ENCODE data around the gene CMTM5.

The CMTM5 gene

GRCh38 chr14:23353433-23353780, 23.4 kb upstream of the CMTM5 start:
- no peak for DNase-seq
- H3K4me3 ChIP-seq (ENCODE audit: low read depth in 1 of 2, low read length in 2 of 2): no peak overlapping the region

GRCh38 chr14:23354990-23355389, 21.9 kb upstream of the CMTM5 start:
- H3K27me3 ChIP-seq (ENCODE audit: insufficient read depth, low read length, poor library complexity): peaks cover 54% of the 10 kb centered on the region
- no peak overlapping the region for H3K27ac ChIP-seq (ENCODE audit: low read length)
- H2AFZ ChIP-seq (ENCODE audit: low read depth, low read length): no peak overlapping the region
- H3K36me3 ChIP-seq (ENCODE audit: insufficient read depth, low read length): no peaks in the 10 kb centered on the region
- H3K79me2 ChIP-seq (ENCODE audit: insufficient read depth, low read length): no peaks in the 10 kb centered on the region
- H3K9ac ChIP-seq (ENCODE audit: low read depth, low read length): no peak overlapping the region
- H3K4me1 ChIP-seq (ENCODE audit: insufficient read depth, low read length): no peaks in the 10 kb centered on the region
- H3K4me2 ChIP-seq (ENCODE audit: insufficient read depth, low read length): no peak overlapping the region
- TF ChIP-seq CTCF (IDR thresholded peaks at IDR 0.05; ENCODE audit: borderline replicate concordance, extremely low read depth, low read length, poor library complexity, severe bottlenecking) (no peak), EZH2 (IDR thresholded peaks at IDR 0.05; ENCODE audit: borderline replicate concordance, low read depth, low read length, severe bottlenecking) (no peak)
- ATAC-seq (ENCODE audit: insufficient read depth, low read depth) (no peak), DNase-seq (no peak)
- no peaks in the 10 kb centered on the region for H3K9me3 ChIP-seq (ENCODE audit: insufficient read depth, low read length, severe bottlenecking)
- H4K20me1 ChIP-seq (ENCODE audit: insufficient read depth, low read length): 0 out of 2 replicates have a peak, but pooled peaks cover 3% of the 10 kb centered on the region
- H3K4me3 ChIP-seq (ENCODE audit: low read depth in 1 of 2, low read length in 2 of 2): no peak overlapping the region

More at GRCh38 chr14:23353433-23353780, 23.4 kb upstream of the CMTM5 start:
- Histone ChIP-seq H3K4me1 (ENCODE audit: insufficient read depth, low read length) (no peaks in the 10 kb centered on the region), H3K9ac (ENCODE audit: low read depth, low read length) (no peak overlapping the region), H2AFZ (ENCODE audit: low read depth, low read length) (no peak overlapping the region), H3K27me3 (ENCODE audit: insufficient read depth, low read length, poor library complexity) (peaks cover 47% of the 10 kb centered on the region), H3K9me3 (ENCODE audit: insufficient read depth, low read length, severe bottlenecking) (no peaks in the 10 kb centered on the region), H3K36me3 (ENCODE audit: insufficient read depth, low read length) (no peaks in the 10 kb centered on the region), H3K79me2 (ENCODE audit: insufficient read depth, low read length) (no peaks in the 10 kb centered on the region), H3K4me2 (ENCODE audit: insufficient read depth, low read length) (no peak overlapping the region), H3K27ac (ENCODE audit: low read length) (no peak overlapping the region), H4K20me1 (ENCODE audit: insufficient read depth, low read length) (no peaks in the 10 kb centered on the region)
- ATAC-seq (ENCODE audit: insufficient read depth, low read depth): no peak
- TF ChIP-seq CTCF (IDR thresholded peaks at IDR 0.05; ENCODE audit: borderline replicate concordance, extremely low read depth, low read length, poor library complexity, severe bottlenecking): no peak
- TF ChIP-seq EZH2 (IDR thresholded peaks at IDR 0.05; ENCODE audit: borderline replicate concordance, low read depth, low read length, severe bottlenecking): no peak

- no peak overlapping the region for H3K9ac ChIP-seq (ENCODE audit: low read depth, low read length)
- H3K27me3 ChIP-seq (ENCODE audit: insufficient read depth, low read length, poor library complexity): peaks cover 54% of the 10 kb centered on the region
- no peak overlapping the region for H3K27ac ChIP-seq (ENCODE audit: low read length)
- 0 out of 2 replicates have a peak, but pooled peaks cover 3% of the 10 kb centered on the region for H4K20me1 ChIP-seq (ENCODE audit: insufficient read depth, low read length)
- no peaks in the 10 kb centered on the region for H3K36me3 ChIP-seq (ENCODE audit: insufficient read depth, low read length)
- ATAC-seq (ENCODE audit: insufficient read depth, low read depth): no peak
- DNase-seq: no peak
- no peak overlapping the region for H2AFZ ChIP-seq (ENCODE audit: low read depth, low read length)
- H3K9me3 ChIP-seq (ENCODE audit: insufficient read depth, low read length, severe bottlenecking): no peaks in the 10 kb centered on the region
- H3K4me2 ChIP-seq (ENCODE audit: insufficient read depth, low read length): no peak overlapping the region
- H3K4me1 ChIP-seq (ENCODE audit: insufficient read depth, low read length): no peaks in the 10 kb centered on the region
- H3K4me3 ChIP-seq (ENCODE audit: low read depth in 1 of 2, low read length in 2 of 2): no peak overlapping the region
- H3K79me2 ChIP-seq (ENCODE audit: insufficient read depth, low read length): no peaks in the 10 kb centered on the region
- TF ChIP-seq CTCF (IDR thresholded peaks at IDR 0.05; ENCODE audit: borderline replicate concordance, extremely low read depth, low read length, poor library complexity, severe bottlenecking) (no peak), EZH2 (IDR thresholded peaks at IDR 0.05; ENCODE audit: borderline replicate concordance, low read depth, low read length, severe bottlenecking) (no peak)
Observed at GRCh38 chr14:23355871-23356435, 20.9 kb upstream of the CMTM5 start.

All from DND-41 (cell line).